Epithelial cell of prostate (primary cell): ENCODE results near the gene SHROOM2.
A peak's percentile ranks its signal among the peaks of the same experiment; 100 is the strongest.

Experiments
- DNase-seq: peaks from one replicate; pipeline ENCODE4 v3.0.0-alpha.2; 2011; ENCODE audit warnings: low read depth, low spot score
- H3K27ac ChIP-seq: fragments of 450-650 bp; 2 replicates; pipeline ENCODE4 v1.5.1; 2017; ENCODE audit warnings: mild to moderate bottlenecking

Gene SHROOM2

GRCh38 chrX:9888953-9889470 is 102.8 kb downstream of the SHROOM2 start:
- no peak for DNase-seq

GRCh38 chrX:9890681-9891091 is 104.5 kb downstream of the SHROOM2 start:
- no peak overlapping the region for H3K27ac ChIP-seq
- DNase-seq = no peak

More at GRCh38 chrX:9888953-9889470, 102.8 kb downstream of the SHROOM2 start:
- H3K27ac ChIP-seq = no peak overlapping the region

GRCh38 chrX:9895225-9895912 is 109.1 kb downstream of the SHROOM2 start:
- H3K27ac ChIP-seq = no peak overlapping the region
- no peak for DNase-seq

GRCh38 chrX:9897761-9898161 is 111.5 kb downstream of the SHROOM2 start:
- no peak for DNase-seq
- no peak overlapping the region for H3K27ac ChIP-seq

- no peak for DNase-seq
- H3K27ac ChIP-seq = no peak overlapping the region
Observed at GRCh38 chrX:9899640-9900111, 113.4 kb downstream of the SHROOM2 start.

GRCh38 chrX:9902656-9903055 is 116.4 kb downstream of the SHROOM2 start:
- H3K27ac ChIP-seq = peak overlapping the region; percentile 40
- no peak for DNase-seq

GRCh38 chrX:9903146-9903545 is 116.9 kb downstream of the SHROOM2 start:
- peak overlapping the region; percentile 40 for H3K27ac ChIP-seq
- no peak for DNase-seq

- no peak for DNase-seq
- H3K27ac ChIP-seq = no peak overlapping the region
Observed at GRCh38 chrX:9905288-9905687, 119.1 kb downstream of the SHROOM2 start.

GRCh38 chrX:9905721-9906120 is 119.5 kb downstream of the SHROOM2 start:
- no peak for DNase-seq
- H3K27ac ChIP-seq = no peak overlapping the region

GRCh38 chrX:9906919-9907318 is 120.7 kb downstream of the SHROOM2 start:
- peak overlapping the region; percentile 93 for H3K27ac ChIP-seq

GRCh38 chrX:9907645-9908387 is 121.6 kb downstream of the SHROOM2 start:
- H3K27ac ChIP-seq = peak overlapping the region; percentile 93

More at GRCh38 chrX:9906919-9907318, 120.7 kb downstream of the SHROOM2 start:
- peak; percentile 57 for DNase-seq

GRCh38 chrX:9909254-9909653 is 123.0 kb downstream of the SHROOM2 start:
- H3K27ac ChIP-seq = peak overlapping the region; percentile 93
- no peak for DNase-seq

More at GRCh38 chrX:9907645-9908387, 121.6 kb downstream of the SHROOM2 start:
- no peak for DNase-seq

GRCh38 chrX:9911487-9911886 is 125.3 kb downstream of the SHROOM2 start:
- peak overlapping the region; percentile 86 for H3K27ac ChIP-seq
- DNase-seq = peak; percentile 46

- H3K27ac ChIP-seq = peak overlapping the region; percentile 86
- peak; percentile 56 for DNase-seq
Observed at GRCh38 chrX:9912351-9913145, 126.3 kb downstream of the SHROOM2 start.

- DNase-seq = no peak
- H3K27ac ChIP-seq = peak overlapping the region; percentile 86
Observed at GRCh38 chrX:9913146-9913433, 126.9 kb downstream of the SHROOM2 start.

GRCh38 chrX:9917861-9918260 is 131.6 kb downstream of the SHROOM2 start:
- no peak for DNase-seq
- no peak overlapping the region for H3K27ac ChIP-seq

- no peak overlapping the region for H3K27ac ChIP-seq
- no peak for DNase-seq
Observed at GRCh38 chrX:9919632-9920172, 133.5 kb downstream of the SHROOM2 start.

GRCh38 chrX:9921407-9921806 is 135.2 kb downstream of the SHROOM2 start:
- H3K27ac ChIP-seq = no peak overlapping the region
- DNase-seq = no peak

GRCh38 chrX:9923357-9923756 is 137.1 kb downstream of the SHROOM2 start:
- H3K27ac ChIP-seq = no peak overlapping the region
- DNase-seq = no peak

GRCh38 chrX:9926002-9926401 is 139.8 kb downstream of the SHROOM2 start:
- DNase-seq = no peak
- H3K27ac ChIP-seq = no peak overlapping the region
